Neural crest cell (in vitro differentiated cells): ENCODE measurements around the gene SNX9. TPM values are rescaled to one million over a fixed set of nuclear protein-coding genes. Genes with fewer than 3 reads are reported as not detected.

Experiments used
- DNase-seq: peaks from one replicate; pipeline ENCODE4 v3.0.0; 2021; ENCODE audit warnings: low read depth, mixed read lengths, low spot score
- H3K27ac Mint-ChIP-seq: one replicate; pipeline ENCODE4 v1.8.0; 2021; ENCODE audit warnings: mild to moderate bottlenecking, mixed read lengths; ENCODE audit not compliant: unreplicated experiment
- H3K27me3 Mint-ChIP-seq: 2 replicates; pipeline ENCODE4 v1.8.0; 2021; ENCODE audit warnings: low read depth, mild to moderate bottlenecking, mixed read lengths
- H3K36me3 Mint-ChIP-seq: 2 replicates; pipeline ENCODE4 v1.8.0; 2021; ENCODE audit warnings: low read depth, mild to moderate bottlenecking, mixed read lengths
- H3K4me1 Mint-ChIP-seq: 2 replicates; pipeline ENCODE4 v1.8.0; 2021; ENCODE audit warnings: mixed read lengths
- H3K4me3 Mint-ChIP-seq: one replicate; pipeline ENCODE4 v1.8.0; 2021; ENCODE audit warnings: mild to moderate bottlenecking, mixed read lengths
- H3K9me3 Mint-ChIP-seq: 2 replicates; pipeline ENCODE4 v1.8.0; 2021; ENCODE audit warnings: mixed read lengths
- total RNA-seq: library from RNA; stranded (reverse); gene quantifications from 2 replicates; pipeline ENCODE4 v1.2.1, GENCODE V29; 2021
- TF ChIP-seq, protein P1 (sequence below): fragments of 200-600 bp; sonication (generic); conservative IDR thresholded peaks from 2 replicates; pipeline ENCODE4 v1.5.0; 2021; ENCODE audit warnings: antibody characterized with exemption, mild to moderate bottlenecking

Gene SNX9
- total RNA-seq, 1 donor from 2014 or later: 18.1 TPM

- Mint-ChIP-seq H3K4me1 (peaks cover 8% of the 10 kb centered on the region), H3K36me3 (no peaks in the 10 kb centered on the region), H3K27ac (no peak overlapping the region), H3K9me3 (no peaks in the 10 kb centered on the region), H3K27me3 (peaks cover 61% of the 10 kb centered on the region), H3K4me3 (peak overlapping the region; percentile 86)
- TF ChIP-seq, protein P1, sequence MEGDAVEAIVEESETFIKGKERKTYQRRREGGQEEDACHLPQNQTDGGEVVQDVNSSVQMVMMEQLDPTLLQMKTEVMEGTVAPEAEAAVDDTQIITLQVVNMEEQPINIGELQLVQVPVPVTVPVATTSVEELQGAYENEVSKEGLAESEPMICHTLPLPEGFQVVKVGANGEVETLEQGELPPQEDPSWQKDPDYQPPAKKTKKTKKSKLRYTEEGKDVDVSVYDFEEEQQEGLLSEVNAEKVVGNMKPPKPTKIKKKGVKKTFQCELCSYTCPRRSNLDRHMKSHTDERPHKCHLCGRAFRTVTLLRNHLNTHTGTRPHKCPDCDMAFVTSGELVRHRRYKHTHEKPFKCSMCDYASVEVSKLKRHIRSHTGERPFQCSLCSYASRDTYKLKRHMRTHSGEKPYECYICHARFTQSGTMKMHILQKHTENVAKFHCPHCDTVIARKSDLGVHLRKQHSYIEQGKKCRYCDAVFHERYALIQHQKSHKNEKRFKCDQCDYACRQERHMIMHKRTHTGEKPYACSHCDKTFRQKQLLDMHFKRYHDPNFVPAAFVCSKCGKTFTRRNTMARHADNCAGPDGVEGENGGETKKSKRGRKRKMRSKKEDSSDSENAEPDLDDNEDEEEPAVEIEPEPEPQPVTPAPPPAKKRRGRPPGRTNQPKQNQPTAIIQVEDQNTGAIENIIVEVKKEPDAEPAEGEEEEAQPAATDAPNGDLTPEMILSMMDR: no peak
- no peak for DNase-seq
Measured at GRCh38 chr6:157983406-157984119, 160.5 kb downstream of the SNX9 start.

- Mint-ChIP-seq H3K27ac (no peak overlapping the region), H3K9me3 (no peaks in the 10 kb centered on the region), H3K4me3 (peak overlapping the region; percentile 41), H3K4me1 (peaks cover 8% of the 10 kb centered on the region), H3K36me3 (no peaks in the 10 kb centered on the region), H3K27me3 (peaks cover 61% of the 10 kb centered on the region)
- DNase-seq: no peak
- TF ChIP-seq, protein P1: no peak
Measured at GRCh38 chr6:157984128-157984527, 161.1 kb downstream of the SNX9 start.

GRCh38 chr6:157984686-157985225, 161.7 kb downstream of the SNX9 start:
- no peak for DNase-seq
- Mint-ChIP-seq H3K4me1 (peaks cover 8% of the 10 kb centered on the region), H3K27ac (no peak overlapping the region), H3K36me3 (no peaks in the 10 kb centered on the region), H3K9me3 (no peaks in the 10 kb centered on the region), H3K4me3 (no peak overlapping the region), H3K27me3 (peaks cover 58% of the 10 kb centered on the region)
- TF ChIP-seq, protein P1: no peak

GRCh38 chr6:157985378-157986155, 162.5 kb downstream of the SNX9 start:
- no peak for DNase-seq
- peaks cover 8% of the 10 kb centered on the region for H3K4me1 Mint-ChIP-seq
- no peak overlapping the region for H3K4me3 Mint-ChIP-seq

More at GRCh38 chr6:157985378-157986155, 162.5 kb downstream of the SNX9 start:
- Mint-ChIP-seq H3K36me3 (no peaks in the 10 kb centered on the region), H3K27me3 (peaks cover 53% of the 10 kb centered on the region), H3K9me3 (no peaks in the 10 kb centered on the region), H3K27ac (no peak overlapping the region)
- TF ChIP-seq, protein P1: no peak
